Renal cortex interstitium (tissue), 11 donors: Measurements from ENCODE around the gene RREB1. TPM values are rescaled to one million over a fixed set of nuclear protein-coding genes. Genes with fewer than 3 reads are reported as not detected.

Source experiments
- DNase-seq, 11 donors: peaks; one replicate each; pipeline ENCODE4 v3.0.0-alpha.2; 2013; ENCODE audit warnings: low read depth in 9 of 11, low spot score in 4 of 11; ENCODE audit errors: extremely low read depth in 1 of 11
- polyA plus RNA-seq, 3 donors: library from polyadenylated mRNA; unstranded; fragments of 120-200 nt; gene quantifications; one replicate each; pipeline ENCODE4 v1.2.1, GENCODE V29; 2013; ENCODE audit not compliant: insufficient read length in 3 of 3

Gene RREB1
- polyA plus RNA-seq, 3 donors = 22.9 to 29.4 (median 23.0) TPM

DNA sequence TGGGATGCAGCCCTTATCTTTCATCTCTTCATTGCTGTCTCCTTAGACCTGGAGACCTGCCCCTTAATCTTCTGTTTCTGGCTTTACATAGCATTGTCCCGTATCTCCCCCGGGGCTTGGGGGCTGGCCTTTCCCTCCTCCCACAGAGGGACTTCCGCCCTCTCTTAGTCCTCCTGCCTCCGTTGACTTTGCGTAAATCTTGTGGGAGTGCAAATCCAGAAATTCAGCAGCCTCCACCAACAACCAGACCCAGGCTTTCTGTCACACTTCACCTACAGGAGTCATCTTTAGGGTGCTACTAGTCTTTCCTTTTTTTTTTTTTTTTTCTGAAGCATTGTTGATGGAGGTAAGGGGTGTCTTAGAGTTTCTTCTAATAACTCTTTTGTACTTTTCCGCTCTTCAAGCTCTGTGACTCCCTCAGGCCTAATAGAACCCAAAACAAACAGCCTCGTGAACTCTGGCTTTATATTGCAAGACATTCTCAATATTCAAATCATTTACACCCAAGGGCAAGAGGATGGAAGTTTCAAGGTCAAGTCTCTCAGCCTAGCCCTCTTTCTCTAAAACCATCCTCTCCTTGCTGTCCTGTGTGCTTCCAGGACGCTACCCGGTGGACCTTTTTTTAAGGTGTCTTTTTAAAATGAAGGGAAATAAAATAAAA lies 66.2 kb downstream of the RREB1 start:
- DNase-seq = no peak

DNA sequence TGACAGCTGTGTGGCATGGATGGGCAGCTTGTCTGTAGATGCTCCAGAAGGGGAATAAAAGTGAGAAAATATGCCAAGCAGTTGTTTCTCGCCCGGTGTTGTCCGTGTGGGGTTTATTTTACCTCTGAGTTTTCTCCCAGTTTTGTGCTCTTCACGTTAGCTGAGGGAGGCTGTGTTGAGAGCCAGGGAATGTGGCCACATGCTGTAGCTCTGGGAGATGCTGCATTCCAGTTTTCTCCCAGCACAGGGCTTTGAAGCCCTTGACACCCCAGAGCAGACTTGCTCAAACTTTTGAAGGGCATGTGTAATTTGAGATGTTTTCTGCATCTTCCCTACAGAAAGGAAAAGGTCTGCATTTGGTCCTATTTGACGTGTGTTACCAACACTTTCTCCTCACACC lies 67.7 kb downstream of the RREB1 start:
- no peak for DNase-seq

DNA sequence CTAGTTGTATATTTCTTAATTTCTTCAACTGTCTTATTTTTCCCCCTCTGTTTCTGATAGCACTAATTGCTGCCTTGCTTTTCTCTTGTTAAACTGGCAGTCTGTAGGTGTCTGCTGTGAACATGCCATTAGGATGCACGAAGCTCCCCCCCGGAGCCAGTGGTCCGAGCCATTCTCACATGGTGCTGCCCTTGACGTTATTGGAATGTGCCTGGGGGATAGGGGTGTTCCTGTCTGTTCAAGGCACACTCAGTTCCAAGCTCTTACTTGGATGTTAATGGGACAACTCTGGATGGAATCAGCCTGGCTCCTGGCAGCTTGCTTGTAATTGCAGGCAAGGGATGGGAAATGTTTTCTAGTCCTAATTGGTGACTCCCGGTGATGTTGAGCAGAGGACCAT lies 68.4 kb downstream of the RREB1 start:
- DNase-seq = no peak

DNA sequence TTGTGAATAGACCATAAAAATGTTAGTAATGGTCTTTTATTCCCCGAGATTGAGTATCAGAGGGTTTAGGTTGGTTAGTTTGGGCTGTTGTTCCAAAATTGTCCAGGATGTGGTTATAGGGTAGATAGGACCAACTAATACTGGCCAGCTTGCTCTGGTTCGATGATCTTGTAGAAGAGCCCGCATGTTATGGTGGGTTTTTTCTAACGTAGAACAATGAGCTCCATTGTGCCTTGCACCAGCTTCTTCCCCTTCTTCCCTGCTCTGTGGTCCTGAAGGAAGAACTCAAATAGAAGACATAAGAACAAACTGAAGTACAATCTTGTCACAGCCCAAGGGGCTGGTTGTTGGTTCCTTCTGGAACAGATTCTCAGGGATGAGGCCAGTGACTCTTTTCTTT lies 70.5 kb downstream of the RREB1 start:
- DNase-seq = no peak

DNA sequence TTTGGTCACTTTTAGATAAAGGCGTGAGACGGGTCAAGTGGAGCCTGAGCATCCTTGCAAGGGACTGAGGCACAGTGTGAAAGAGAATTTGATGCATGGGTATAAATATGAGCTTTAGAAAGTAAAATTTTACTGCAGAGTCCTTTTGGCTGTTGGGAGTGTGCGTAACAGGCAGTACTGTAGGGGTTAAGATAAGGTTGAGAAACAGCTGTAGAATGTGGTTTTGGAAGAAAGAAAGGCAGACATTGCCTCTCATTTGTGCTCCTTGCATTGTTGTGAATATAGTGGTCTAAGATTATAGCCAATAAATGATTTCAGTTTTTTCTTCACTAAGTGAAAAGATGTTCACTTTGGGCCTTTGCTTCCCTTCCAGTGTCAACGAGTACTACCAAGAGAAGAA lies 73.0 kb downstream of the RREB1 start:
- no peak for DNase-seq

DNA sequence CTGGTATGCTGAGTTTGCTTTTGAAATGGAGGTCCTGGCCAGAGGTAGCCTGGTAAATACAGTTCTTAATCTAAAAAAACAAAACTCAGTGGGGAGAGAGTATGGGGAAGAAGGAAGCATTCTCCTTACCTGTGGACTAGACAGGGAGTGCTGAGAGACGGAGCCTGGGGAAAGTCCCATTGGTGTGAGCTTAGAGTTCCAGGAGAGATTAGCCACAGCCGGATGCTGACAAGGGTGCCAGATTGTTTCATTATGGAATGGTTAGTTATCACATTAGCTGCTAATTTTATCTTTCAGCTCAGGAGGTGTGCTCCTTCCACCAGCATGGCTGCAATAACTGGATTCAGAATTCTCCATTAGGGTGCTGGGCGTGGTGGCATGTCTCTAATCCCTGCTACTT lies 75.9 kb downstream of the RREB1 start:
- no peak for DNase-seq

DNA sequence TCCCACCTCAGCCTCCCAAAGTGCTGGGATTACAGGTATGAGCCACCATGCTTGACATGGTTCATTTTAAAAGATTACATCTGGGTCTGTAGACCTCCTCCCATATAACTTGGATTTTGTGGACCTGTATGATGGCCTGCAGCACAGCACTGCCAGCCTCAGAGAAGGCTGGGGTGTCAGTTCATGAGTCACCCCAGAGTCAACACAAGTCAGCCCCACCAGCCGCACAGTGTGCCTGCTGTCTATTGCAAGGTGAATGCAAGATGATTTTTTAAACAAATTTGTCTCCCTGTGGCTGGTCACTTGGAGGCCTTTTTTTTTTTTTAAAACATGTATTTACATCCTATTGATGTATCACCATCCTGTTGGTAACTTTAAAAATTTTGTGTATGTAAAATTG lies 76.7 kb downstream of the RREB1 start:
- no peak for DNase-seq

DNA sequence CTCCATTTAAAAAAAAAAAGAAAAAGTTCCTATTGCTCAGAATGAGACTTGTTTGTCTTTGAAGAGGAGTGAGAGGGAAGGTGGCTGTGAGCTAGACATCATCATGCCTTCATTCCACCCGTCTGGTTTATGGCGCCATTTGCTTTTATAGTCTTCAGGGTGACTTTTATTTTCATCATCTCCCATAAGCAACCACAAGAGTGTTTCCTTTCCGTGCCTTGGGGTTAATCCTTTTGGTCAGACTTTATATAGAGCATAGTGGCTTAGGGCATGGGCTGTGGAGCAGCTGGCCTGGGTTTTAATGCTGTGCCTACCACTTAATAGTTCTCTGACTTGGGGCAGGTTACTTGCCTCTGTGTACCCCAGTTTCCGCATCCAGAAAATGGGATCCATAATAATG lies 77.8 kb downstream of the RREB1 start:
- DNase-seq = no peak

DNA sequence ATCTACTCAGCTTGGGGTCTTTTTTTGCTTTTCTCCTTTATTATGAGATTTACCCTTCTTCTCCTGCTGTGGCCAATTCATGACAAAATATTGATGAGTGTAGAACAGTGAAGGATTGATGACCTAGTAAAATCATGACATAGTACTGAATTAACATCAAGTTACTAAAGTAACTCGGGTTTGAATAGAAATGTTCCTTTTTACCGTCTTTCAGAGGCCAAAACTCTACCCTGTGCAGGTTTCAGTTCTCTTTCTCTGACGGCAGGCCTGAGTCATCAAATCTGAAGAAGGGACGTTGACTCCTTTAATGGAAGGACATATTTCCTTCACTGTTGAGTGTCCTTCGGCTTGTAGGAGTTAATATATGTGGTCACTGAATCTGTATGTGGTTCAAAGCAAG lies 80.7 kb downstream of the RREB1 start:
- DNase-seq = no peak

DNA sequence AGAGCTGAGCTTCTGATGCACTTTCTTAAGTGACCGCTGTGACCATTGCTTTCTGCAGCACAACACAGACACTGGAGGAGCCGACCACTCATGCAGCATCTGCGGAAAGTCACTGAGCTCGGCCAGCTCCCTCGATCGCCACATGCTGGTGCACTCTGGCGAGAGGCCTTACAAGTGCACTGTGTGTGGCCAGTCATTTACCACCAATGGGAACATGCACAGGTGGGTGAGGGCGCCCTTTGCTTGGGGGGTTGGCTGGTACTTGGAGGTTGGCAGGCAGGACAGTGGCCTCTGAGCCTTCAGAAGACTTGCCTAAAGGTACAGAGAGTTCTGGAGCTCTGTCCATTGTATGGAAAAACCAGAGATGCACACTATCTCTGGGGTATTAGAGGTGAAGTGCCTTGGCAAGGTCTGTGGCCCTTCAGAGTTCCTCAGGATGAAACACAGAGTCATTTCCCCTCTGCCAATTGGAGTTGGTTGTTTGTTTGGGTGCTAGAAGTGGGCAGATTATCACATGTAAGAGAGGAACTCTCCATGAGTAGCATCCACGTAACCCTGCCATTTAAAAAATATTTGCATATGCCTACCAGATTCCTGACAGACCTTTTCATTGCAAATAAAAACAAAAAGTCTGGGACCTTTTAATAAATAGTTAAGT lies 81.5 kb downstream of the RREB1 start:
- no peak for DNase-seq

DNA sequence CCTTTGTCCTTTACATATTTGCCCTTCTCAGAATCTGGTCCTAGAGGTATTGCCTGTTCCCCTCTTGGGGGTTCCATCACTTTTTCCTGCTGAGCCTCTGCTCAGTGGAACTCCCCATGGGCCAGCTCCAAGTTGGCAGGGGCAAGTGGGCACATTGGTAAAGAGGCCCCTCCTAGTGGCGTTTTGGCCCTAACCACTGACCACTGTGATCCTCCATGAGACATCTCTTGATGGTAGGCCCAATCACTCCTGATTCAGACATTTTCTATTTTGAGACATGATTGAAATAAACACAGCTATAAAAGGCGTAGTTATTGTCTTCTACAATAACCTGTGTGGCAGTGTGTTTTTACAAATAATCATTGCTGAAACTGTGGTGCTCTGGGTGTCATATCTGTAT lies 83.0 kb downstream of the RREB1 start:
- no peak for DNase-seq

DNA sequence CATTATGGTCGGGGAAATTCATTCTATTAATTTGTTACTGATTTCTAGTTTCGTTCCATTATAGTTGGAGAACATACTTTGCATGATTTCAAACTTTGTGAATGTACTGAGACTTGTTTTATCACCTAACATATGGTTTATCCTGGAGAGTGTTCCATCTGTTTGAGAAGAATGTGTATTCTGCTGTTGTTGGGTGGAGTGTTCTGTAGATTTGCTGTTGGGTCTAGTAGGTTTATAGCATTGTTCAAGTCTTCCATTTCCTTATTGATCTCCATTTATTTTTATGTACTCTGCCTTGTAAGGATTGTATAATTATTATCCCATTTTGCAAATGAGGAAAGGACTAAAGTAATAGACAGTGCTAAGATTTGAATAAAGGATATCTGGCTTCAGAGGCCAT lies 85.4 kb downstream of the RREB1 start:
- DNase-seq = no peak

DNA sequence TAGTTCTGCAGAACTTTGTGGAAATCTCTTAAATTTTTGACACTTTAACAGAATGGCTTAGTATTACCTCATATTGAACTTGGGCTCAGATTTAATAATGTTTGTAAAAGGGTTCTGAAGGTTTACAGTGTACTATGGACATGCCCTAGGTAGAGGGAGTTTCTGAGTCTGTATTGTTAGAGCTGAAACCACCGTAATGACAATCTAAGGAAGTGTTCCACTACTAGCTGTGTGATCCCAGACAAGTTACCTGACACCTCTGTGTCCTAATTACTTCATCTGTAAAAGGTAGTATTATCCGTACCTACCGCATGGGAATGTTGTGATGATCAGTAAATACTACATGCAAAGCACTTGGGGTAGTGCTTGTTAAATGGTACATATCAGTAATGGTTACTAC lies 86.9 kb downstream of the RREB1 start:
- DNase-seq = no peak

DNA sequence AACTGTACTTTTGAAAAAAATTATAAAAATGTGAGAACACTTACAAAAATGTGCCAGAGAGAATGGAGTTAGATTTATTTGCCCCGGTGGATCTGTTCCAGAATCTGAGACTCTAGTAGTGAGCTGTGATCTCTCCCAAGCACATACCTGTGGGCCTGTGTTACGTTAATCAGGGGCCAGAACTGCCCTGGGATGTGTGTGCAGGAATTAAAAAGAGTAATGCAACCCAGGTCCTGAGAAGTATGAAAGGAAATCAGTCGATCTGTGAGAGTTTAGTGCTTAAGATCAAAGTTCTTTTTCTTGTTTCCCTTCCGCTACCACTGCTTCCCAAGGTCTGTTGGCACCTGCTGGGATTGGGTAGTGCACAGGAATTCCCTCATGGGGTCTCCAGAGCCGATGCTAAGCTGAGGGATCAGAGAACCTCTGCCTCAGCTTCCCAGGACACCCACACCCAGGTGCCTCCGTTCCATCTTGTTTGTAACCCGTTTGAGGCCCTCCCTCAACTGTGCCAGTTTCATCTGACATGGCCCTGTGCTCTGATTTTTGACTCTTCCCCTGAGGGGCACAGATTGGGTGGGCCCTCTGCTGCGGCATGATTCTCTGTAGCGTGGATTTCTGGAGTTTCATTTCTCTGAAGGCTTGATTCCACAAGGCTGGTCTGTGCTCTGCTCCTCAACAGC lies 87.7 kb downstream of the RREB1 start:
- DNase-seq = no peak

DNA sequence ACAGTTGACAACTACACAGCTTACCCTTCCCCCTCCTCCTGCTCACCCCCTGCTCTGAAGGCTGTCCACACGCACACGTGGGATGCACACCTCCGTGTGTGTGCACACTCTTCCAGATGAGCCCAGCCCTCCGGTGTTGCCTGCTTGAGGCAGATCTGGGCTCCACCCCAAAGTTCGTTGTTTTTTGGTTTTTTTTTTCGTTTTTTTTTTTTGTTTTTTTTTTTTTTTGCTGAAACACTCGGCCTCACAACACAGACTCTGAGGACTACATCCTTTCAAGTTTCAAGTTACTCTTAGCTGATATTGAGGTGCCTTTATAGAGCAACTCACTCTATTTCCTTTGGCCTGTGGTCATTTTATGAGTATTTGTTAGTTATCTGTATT lies 88.2 kb downstream of the RREB1 start:
- no peak for DNase-seq

DNA sequence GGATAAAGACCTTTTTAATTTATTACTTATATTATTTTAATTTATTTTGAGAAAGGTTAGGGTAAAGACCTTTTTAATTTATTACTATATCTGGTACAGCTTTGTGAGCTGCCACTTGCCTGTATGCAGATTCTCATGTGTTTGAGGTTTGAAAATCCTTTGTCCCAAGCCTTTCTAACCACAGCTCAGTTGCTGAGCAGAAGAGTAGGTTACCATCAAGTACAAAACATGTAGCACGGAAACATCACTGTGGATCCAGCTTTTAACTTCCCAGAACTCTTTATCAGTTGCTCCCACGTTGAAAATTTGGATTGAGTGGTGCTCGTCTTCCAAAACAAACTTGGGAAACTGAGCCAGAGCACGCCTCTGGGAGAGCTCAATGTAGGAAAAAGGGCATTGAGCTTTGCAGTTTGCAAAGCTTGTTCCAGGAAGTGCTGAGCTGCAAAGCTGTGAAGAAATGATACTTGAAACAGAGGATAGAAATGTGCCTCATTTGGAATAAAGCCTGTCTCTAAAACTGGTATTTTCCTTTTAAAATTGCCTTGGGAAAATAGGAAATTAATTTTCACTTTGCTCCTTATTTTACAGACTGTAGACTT lies 89.0 kb downstream of the RREB1 start:
- no peak for DNase-seq

DNA sequence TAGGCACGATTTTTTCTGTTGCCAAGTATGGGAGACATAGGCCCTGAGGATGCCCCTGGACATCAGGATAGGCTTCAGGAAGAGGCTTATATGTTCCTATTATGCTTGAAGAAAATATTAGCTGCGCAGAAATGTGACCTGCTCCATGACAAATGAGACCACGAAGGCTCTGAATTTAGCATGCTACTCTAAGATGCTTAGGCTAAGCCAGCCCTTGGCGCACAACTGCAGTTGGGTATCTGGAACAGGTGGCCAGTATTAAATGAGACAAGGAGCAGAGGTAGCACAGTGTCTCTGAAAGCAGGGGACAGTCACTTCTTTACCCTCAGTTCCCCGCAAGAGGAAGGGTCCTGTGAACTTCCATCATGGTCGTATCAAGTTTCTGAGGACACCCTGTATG lies 90.0 kb downstream of the RREB1 start:
- DNase-seq = no peak

DNA sequence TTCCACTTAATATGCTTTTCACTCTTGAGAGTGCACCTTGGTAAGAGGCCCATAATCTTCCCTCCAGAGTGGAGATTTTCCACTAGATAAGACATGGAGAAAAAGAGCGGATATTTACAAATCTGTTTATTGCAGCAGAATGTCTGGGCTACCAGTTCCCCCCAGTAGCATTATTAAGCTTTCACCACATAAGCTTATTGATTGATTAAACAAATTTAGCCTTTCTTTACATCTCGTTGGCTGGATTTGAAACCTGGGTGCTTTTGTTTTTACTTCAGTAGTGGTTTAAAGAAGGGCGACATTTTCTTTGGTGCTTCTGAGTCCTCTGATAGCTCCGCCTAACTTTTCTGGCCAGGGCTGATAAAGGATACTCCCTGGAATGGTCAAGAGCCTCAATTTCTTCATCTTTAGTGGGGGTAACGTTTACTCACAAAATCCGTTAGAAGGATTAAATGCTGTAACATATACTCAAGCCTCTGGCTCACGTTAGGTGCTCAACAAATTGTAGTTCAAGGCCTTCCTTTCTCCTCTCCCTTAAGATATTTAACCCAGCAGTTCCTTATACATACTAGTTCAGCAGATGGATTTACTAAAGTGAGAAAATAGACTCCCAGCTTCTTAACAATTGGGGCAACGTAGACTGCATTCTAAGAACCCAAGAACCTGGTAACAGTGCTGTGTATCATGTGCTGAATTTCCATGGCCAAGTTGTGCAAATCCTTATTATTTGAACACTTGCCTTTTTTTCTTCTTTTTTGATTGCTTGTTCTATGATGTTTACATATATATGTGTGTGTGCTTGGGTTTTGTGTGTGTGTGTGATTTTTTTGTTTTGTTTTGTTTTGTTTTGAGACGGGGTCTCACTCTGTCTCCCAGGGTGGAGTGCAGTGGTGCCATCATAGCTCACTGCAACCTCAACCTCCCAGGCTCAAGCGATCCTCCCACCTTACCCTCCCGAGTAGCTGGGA lies 91.4 kb downstream of the RREB1 start:
- DNase-seq = no peak
